HepG2 (cell line): Measurements from ENCODE around the gene ASB11. TPM values are rescaled to one million over a fixed set of nuclear protein-coding genes. Genes with fewer than 3 reads are reported as not detected.

Experiments used
- AFF4 ChIP-seq: sonication (generic); formaldehyde crosslinking; IDR thresholded peaks from 2 replicates; pipeline ENCODE4 v1.4.0; 2020; ENCODE audit warnings: missing genetic modification reagents
- CBX2 ChIP-seq, 2 experiments: fragments of 200-600 bp in 1 of 2; sonication (generic); formaldehyde crosslinking in 1 of 2; IDR thresholded peaks; 2 replicates each; pipeline versions ENCODE4 v1.7.0 to v1.8.1; 2018 to 2022; ENCODE audit warnings: low read depth in 2 of 2, low read length in 1 of 2, mild to moderate bottlenecking in 1 of 2, missing genetic modification reagents in 1 of 2
- CSRNP2 ChIP-seq: sonication (generic); formaldehyde crosslinking; conservative IDR thresholded peaks from 2 replicates; pipeline ENCODE4 v1.8.0; 2022; ENCODE audit warnings: low read depth, missing genetic modification reagents
- DDIT3 ChIP-seq: sonication (generic); formaldehyde crosslinking; IDR thresholded peaks from 2 replicates; pipeline ENCODE4 v1.4.0; 2020; ENCODE audit warnings: mild to moderate bottlenecking, missing genetic modification reagents
- KAT8 ChIP-seq: IDR thresholded peaks from 2 replicates; pipeline ENCODE4 v1.6.1; 2016; ENCODE audit warnings: missing genetic modification reagents, missing compliant biosample characterization
- KDM2A ChIP-seq: sonication (generic); formaldehyde crosslinking; IDR thresholded peaks from 2 replicates; pipeline ENCODE4 v1.4.0; 2020; ENCODE audit warnings: low read depth, missing genetic modification reagents, borderline replicate concordance
- KLF12 ChIP-seq: sonication (generic); formaldehyde crosslinking; IDR thresholded peaks from 2 replicates; pipeline ENCODE4 v1.4.0; 2020; ENCODE audit warnings: missing genetic modification reagents, borderline replicate concordance
- MXI1 ChIP-seq: IDR thresholded peaks from 3 replicates; pipeline ENCODE4 v1.6.1; 2012; ENCODE audit warnings: low read depth, low read length, inconsistent platforms, borderline replicate concordance
- NCOR1 ChIP-seq: fragments of 200-600 bp; sonication (generic); IDR thresholded peaks from 2 replicates; pipeline ENCODE4 v1.7.0; 2017; ENCODE audit warnings: antibody characterized with exemption, low read length, borderline replicate concordance
- NFRKB ChIP-seq: fragments of 450-650 bp; IDR thresholded peaks from 2 replicates; pipeline ENCODE4 v1.6.1; 2017
- NR0B2 ChIP-seq: sonication (generic); formaldehyde crosslinking; IDR thresholded peaks from 2 replicates; pipeline ENCODE4 v1.4.0; 2020; ENCODE audit warnings: mild to moderate bottlenecking, missing genetic modification reagents
- POLR2G ChIP-seq: fragments of 200-400 bp; formaldehyde crosslinking; IDR thresholded peaks from 2 replicates; pipeline ENCODE4 v1.6.1; 2018; ENCODE audit warnings: mild to moderate bottlenecking, low read depth, low read length, moderate library complexity
- PTBP1 ChIP-seq: fragments of 200-400 bp; formaldehyde crosslinking; IDR thresholded peaks from 2 replicates; pipeline ENCODE4 v1.6.1; 2018; ENCODE audit warnings: low read length, low read depth; ENCODE audit not compliant: poor library complexity, severe bottlenecking
- RFX1 ChIP-seq: fragments of 450-650 bp; IDR thresholded peaks from 2 replicates; pipeline ENCODE4 v1.6.1; 2017
- SATB2 ChIP-seq: sonication (generic); formaldehyde crosslinking; IDR thresholded peaks from 2 replicates; pipeline ENCODE4 v1.5.0; 2020; ENCODE audit warnings: missing genetic modification reagents
- SPEN ChIP-seq: sonication (generic); formaldehyde crosslinking; IDR thresholded peaks from 2 replicates; pipeline ENCODE4 v1.5.1; 2020; ENCODE audit warnings: low read depth, mild to moderate bottlenecking, missing genetic modification reagents
- TEAD2 ChIP-seq: sonication (generic); formaldehyde crosslinking; IDR thresholded peaks from 2 replicates; pipeline ENCODE4 v1.9.0; 2021; ENCODE audit warnings: missing genetic modification reagents
- TSC22D2 ChIP-seq: sonication (generic); formaldehyde crosslinking; IDR thresholded peaks from 2 replicates; pipeline ENCODE4 v1.5.1; 2020; ENCODE audit warnings: missing genetic modification reagents, mild to moderate bottlenecking, borderline replicate concordance
- ZEB1 ChIP-seq: IDR thresholded peaks from 2 replicates; pipeline ENCODE4 v1.6.1; 2012; ENCODE audit warnings: mild to moderate bottlenecking, low read depth, inconsistent platforms; ENCODE audit not compliant: insufficient replicate concordance
- ZNF180 ChIP-seq: sonication (generic); formaldehyde crosslinking; IDR thresholded peaks from 2 replicates; pipeline ENCODE4 v1.4.0; 2020; ENCODE audit warnings: low read depth, missing genetic modification reagents, borderline replicate concordance
- ZNF253 ChIP-seq: sonication (generic); formaldehyde crosslinking; IDR thresholded peaks from 2 replicates; pipeline ENCODE4 v1.8.0; 2022; ENCODE audit warnings: mild to moderate bottlenecking, missing genetic modification reagents, borderline replicate concordance
- ZNF354B ChIP-seq: sonication (generic); formaldehyde crosslinking; IDR thresholded peaks from 2 replicates; pipeline ENCODE4 v1.8.0; 2022; ENCODE audit warnings: mild to moderate bottlenecking, missing genetic modification reagents
- ZNF629 ChIP-seq: sonication (generic); formaldehyde crosslinking; conservative IDR thresholded peaks from 2 replicates; pipeline ENCODE4 v1.5.0; 2020; ENCODE audit warnings: missing genetic modification reagents
- ZNF652 ChIP-seq: IDR thresholded peaks from 2 replicates; pipeline ENCODE4 v1.6.1; 2016; ENCODE audit warnings: low read depth, borderline replicate concordance
- ZNF878 ChIP-seq: sonication (generic); formaldehyde crosslinking; IDR thresholded peaks from 2 replicates; pipeline ENCODE4 v1.8.1; 2023; ENCODE audit warnings: mild to moderate bottlenecking, missing genetic modification reagents, moderate library complexity
- polyA plus RNA-seq, 8 experiments: library from polyadenylated mRNA; depleted of rRNA in 3 of 8; stranded (reverse) in 7 of 8; unstranded in 1 of 8; fragments of >200 nt; fragmentation: Illumina TruSeq in 4 of 8; extraction: Trizol in 4 of 8; gene quantifications; 2 replicates each; pipeline versions ENCODE4 v1.2.1 to v1.2.3, GENCODE V29; 2011 to 2016; ENCODE audit warnings: low read depth in 4 of 8, missing spikeins in 1 of 8, mixed read lengths in 1 of 8; ENCODE audit not compliant: insufficient read depth in 1 of 8
- total RNA-seq, 5 experiments: library from RNA; depleted of rRNA; stranded (reverse); fragments of >200 nt; fragmentation: Illumina TruSeq; extraction: Trizol; gene quantifications; 2 replicates each; pipeline ENCODE4 v1.2.3, GENCODE V29; 2016; ENCODE audit warnings: low read depth in 1 of 5

The ASB11 gene
- total and polyA plus RNA-seq, 2 of the 13 experiments (the other 11 are each of a cell fraction or from before 2014, with no cell fraction given), result not detected

- no peak for TF ChIP-seq NCOR1
- TF ChIP-seq AFF4, result no peak
- TF ChIP-seq NR0B2 (CRISPR knock-in tag), result no peak
- no peak for TF ChIP-seq KAT8 (CRISPR knock-in tag)
- peak; percentile 81 for TF ChIP-seq POLR2G
- TF ChIP-seq ZNF354B (CRISPR knock-in tag), result no peak
- TF ChIP-seq SPEN (CRISPR knock-in tag), result no peak
- no peak for TF ChIP-seq ZNF253
- TF ChIP-seq CSRNP2 (CRISPR knock-in tag), result no peak
- TF ChIP-seq ZEB1, result no peak
- TF ChIP-seq KLF12, result no peak
- TF ChIP-seq PTBP1, result no peak
- TF ChIP-seq KDM2A (CRISPR knock-in tag), result peak; percentile 69
- no peak for TF ChIP-seq DDIT3
- TF ChIP-seq TSC22D2, result no peak
- TF ChIP-seq NFRKB, result no peak
- no peak for TF ChIP-seq SATB2 (CRISPR knock-in tag)
- TF ChIP-seq RFX1, result peak; percentile 71; the same call in 1 of the 2 replicates
- no peak for TF ChIP-seq CBX2 (IDR thresholded peaks at IDR 0.05; ENCODE audit: low read depth, low read length)
- no peak for TF ChIP-seq CBX2 (CRISPR knock-in tag; IDR thresholded peaks at IDR 0.05; ENCODE audit: low read depth)
- peak; percentile 72; the same call in 1 of the 3 replicates for TF ChIP-seq MXI1
- TF ChIP-seq ZNF652 (CRISPR knock-in tag), result no peak
- TF ChIP-seq TEAD2 (CRISPR knock-in tag), result no peak
- TF ChIP-seq ZNF180 (CRISPR knock-in tag), result no peak
- no peak for TF ChIP-seq ZNF629 (CRISPR knock-in tag)
- TF ChIP-seq ZNF878 (CRISPR knock-in tag), result no peak
Measured at GRCh38 chrX:15335135-15336022, 19.9 kb upstream of the ASB11 start, which contains the start of gene PIGA (continued).
